ENCODE measurements around the gene PATJ. TPM values are rescaled to one million over a fixed set of nuclear protein-coding genes. Genes with fewer than 3 reads are reported as not detected.

The PATJ gene
- total RNA-seq, 1 experiment from 2014 or later = 57.9 TPM

DNA sequence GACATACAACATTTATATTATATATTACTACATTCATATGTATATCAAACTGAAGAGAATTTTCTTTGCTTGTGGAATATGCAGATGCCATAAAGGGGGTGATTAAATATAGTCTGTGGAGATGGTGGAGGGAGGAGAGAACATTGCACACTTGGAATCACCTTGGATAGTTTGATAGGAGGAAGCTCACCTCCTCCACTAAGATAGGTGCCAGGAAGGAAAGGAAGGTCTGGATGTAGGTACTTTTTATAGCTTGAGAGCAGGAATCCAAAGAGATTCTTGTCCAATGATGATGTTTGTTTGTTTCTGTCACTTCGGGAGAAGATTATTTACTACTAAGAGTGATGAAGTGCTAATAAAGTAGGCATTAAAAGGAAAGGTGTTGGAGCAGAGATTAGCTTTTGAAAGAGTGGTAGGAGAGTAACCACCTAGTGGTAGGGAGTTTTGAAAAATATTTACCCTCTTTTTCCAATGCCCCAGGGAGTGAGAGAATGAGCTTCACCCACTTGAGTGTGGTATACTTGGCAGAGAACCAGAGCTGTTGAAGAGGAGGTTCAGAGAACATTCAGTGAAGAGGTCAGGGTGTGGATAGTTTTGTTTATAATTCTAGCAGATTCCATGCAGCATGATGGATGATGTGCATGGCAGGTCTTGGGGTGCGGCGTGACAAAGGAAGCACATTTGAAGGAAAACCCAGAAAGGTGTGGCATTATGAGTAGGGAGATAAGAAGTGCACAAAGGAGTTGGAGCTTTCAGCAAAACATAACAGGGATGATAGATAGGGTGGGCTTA lies 145.0 kb downstream of the PATJ start:
- ATAC-seq = no peak
- Mint-ChIP-seq H3K4me3 (no peak overlapping the region), H3K36me3 (peaks cover 26% of the 10 kb centered on the region), H3K4me1 (peaks cover 10% of the 10 kb centered on the region), H3K9me3 (peaks cover 6% of the 10 kb centered on the region), H3K27me3 (ENCODE audit: low read depth) (no peaks in the 10 kb centered on the region), H3K27ac (no peak overlapping the region)
- ChIA-PET CTCF (interaction anchor here (0.5 to 0.8 kb wide), 3 partner anchors 13 to 151 kb away, joined by 3 read pairs; no protein-coding TSS in a partner anchor), POLR2A (no interaction called here)
- TF ChIP-seq, protein P1, sequence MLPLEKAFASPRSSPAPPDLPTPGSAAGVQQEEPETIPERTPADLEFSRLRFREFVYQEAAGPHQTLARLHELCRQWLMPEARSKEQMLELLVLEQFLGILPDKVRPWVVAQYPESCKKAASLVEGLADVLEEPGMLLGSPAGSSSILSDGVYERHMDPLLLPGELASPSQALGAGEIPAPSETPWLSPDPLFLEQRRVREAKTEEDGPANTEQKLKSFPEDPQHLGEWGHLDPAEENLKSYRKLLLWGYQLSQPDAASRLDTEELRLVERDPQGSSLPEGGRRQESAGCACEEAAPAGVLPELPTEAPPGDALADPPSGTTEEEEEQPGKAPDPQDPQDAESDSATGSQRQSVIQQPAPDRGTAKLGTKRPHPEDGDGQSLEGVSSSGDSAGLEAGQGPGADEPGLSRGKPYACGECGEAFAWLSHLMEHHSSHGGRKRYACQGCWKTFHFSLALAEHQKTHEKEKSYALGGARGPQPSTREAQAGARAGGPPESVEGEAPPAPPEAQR (CRISPR knock-in tag; IDR thresholded peaks at IDR 0.05) = no peak
- DNase-seq (ENCODE audit: low spot score) = no peak

DNA sequence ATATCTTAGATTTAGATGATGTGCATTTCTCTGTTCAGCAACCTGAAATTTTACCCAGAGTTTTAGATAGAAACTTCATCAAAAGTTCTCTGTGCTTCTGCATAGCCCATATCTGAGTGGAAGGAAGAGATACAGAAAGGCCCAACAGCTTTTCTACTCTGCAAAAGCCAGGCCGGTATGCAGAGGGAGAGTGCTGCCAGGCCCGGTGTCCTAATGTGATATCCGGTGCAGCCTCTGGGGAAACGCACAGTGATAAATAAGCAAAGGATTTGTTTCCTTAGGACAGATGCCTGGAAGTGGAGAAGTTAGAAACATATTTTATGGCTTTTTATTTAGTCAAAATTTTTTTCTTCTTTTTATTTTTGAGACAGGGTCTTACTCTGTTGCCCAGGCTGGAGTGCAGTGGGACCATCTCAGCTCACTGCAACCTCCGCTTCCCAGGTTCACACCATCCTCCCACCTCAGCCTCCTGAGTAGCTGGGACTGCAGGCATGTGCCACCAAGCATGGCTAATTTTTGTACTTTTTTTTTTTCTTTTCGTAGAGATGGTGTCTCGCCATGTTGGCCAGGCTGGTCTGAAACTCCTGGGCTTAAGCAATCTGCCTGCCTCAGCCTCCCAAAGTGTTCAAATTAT lies 145.8 kb downstream of the PATJ start:
- Mint-ChIP-seq H3K36me3 (peaks cover 26% of the 10 kb centered on the region), H3K9me3 (peaks cover 6% of the 10 kb centered on the region), H3K4me3 (no peak overlapping the region), H3K27me3 (ENCODE audit: low read depth) (no peaks in the 10 kb centered on the region), H3K4me1 (peaks cover 10% of the 10 kb centered on the region), H3K27ac (no peak overlapping the region)
- ATAC-seq (no peak), DNase-seq (ENCODE audit: low spot score) (no peak)
- ChIA-PET POLR2A (no interaction called here), CTCF (interaction anchor here (0.6 kb wide), 1 partner anchor 36 kb away, joined by 3 read pairs; no protein-coding TSS in a partner anchor)
- no peak for TF ChIP-seq CREM (CRISPR knock-in tag; IDR thresholded peaks at IDR 0.05)
- TF ChIP-seq, protein P2, sequence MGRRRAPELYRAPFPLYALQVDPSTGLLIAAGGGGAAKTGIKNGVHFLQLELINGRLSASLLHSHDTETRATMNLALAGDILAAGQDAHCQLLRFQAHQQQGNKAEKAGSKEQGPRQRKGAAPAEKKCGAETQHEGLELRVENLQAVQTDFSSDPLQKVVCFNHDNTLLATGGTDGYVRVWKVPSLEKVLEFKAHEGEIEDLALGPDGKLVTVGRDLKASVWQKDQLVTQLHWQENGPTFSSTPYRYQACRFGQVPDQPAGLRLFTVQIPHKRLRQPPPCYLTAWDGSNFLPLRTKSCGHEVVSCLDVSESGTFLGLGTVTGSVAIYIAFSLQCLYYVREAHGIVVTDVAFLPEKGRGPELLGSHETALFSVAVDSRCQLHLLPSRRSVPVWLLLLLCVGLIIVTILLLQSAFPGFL (CRISPR knock-in tag; IDR thresholded peaks at IDR 0.05; ENCODE audit: borderline replicate concordance) = no peak
- TF ChIP-seq ZNF263 (CRISPR knock-in tag; IDR thresholded peaks at IDR 0.05; ENCODE audit: low read depth) = no peak
- TF ChIP-seq EMX1 (CRISPR knock-in tag; IDR thresholded peaks at IDR 0.05) = no peak
- TF ChIP-seq, protein P3, sequence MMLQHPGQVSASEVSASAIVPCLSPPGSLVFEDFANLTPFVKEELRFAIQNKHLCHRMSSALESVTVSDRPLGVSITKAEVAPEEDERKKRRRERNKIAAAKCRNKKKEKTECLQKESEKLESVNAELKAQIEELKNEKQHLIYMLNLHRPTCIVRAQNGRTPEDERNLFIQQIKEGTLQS (CRISPR knock-in tag; conservative IDR thresholded peaks at IDR 0.05) = no peak
- no peak for TF ChIP-seq GTF2I (CRISPR knock-in tag; conservative IDR thresholded peaks at IDR 0.05)
- TF ChIP-seq, protein P4, sequence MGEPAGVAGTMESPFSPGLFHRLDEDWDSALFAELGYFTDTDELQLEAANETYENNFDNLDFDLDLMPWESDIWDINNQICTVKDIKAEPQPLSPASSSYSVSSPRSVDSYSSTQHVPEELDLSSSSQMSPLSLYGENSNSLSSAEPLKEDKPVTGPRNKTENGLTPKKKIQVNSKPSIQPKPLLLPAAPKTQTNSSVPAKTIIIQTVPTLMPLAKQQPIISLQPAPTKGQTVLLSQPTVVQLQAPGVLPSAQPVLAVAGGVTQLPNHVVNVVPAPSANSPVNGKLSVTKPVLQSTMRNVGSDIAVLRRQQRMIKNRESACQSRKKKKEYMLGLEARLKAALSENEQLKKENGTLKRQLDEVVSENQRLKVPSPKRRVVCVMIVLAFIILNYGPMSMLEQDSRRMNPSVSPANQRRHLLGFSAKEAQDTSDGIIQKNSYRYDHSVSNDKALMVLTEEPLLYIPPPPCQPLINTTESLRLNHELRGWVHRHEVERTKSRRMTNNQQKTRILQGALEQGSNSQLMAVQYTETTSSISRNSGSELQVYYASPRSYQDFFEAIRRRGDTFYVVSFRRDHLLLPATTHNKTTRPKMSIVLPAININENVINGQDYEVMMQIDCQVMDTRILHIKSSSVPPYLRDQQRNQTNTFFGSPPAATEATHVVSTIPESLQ (CRISPR knock-in tag; IDR thresholded peaks at IDR 0.05) = no peak
- TF ChIP-seq ZNF416 (CRISPR knock-in tag; IDR thresholded peaks at IDR 0.05) = no peak
- TF ChIP-seq, protein P5, sequence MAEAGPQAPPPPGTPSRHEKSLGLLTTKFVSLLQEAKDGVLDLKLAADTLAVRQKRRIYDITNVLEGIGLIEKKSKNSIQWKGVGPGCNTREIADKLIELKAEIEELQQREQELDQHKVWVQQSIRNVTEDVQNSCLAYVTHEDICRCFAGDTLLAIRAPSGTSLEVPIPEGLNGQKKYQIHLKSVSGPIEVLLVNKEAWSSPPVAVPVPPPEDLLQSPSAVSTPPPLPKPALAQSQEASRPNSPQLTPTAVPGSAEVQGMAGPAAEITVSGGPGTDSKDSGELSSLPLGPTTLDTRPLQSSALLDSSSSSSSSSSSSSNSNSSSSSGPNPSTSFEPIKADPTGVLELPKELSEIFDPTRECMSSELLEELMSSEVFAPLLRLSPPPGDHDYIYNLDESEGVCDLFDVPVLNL (CRISPR knock-in tag; IDR thresholded peaks at IDR 0.05; ENCODE audit: borderline replicate concordance, low read depth) = no peak
- TF ChIP-seq, protein P6, sequence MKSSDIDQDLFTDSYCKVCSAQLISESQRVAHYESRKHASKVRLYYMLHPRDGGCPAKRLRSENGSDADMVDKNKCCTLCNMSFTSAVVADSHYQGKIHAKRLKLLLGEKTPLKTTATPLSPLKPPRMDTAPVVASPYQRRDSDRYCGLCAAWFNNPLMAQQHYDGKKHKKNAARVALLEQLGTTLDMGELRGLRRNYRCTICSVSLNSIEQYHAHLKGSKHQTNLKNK (CRISPR knock-in tag; IDR thresholded peaks at IDR 0.05) = no peak
- TF ChIP-seq, protein P7, sequence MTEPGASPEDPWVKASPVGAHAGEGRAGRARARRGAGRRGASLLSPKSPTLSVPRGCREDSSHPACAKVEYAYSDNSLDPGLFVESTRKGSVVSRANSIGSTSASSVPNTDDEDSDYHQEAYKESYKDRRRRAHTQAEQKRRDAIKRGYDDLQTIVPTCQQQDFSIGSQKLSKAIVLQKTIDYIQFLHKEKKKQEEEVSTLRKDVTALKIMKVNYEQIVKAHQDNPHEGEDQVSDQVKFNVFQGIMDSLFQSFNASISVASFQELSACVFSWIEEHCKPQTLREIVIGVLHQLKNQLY (CRISPR knock-in tag; IDR thresholded peaks at IDR 0.05) = no peak
- TF ChIP-seq, protein P8, sequence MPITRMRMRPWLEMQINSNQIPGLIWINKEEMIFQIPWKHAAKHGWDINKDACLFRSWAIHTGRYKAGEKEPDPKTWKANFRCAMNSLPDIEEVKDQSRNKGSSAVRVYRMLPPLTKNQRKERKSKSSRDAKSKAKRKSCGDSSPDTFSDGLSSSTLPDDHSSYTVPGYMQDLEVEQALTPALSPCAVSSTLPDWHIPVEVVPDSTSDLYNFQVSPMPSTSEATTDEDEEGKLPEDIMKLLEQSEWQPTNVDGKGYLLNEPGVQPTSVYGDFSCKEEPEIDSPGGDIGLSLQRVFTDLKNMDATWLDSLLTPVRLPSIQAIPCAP (CRISPR knock-in tag; IDR thresholded peaks at IDR 0.05) = no peak
- TF ChIP-seq IRF2 (CRISPR knock-in tag; IDR thresholded peaks at IDR 0.05; ENCODE audit: borderline replicate concordance, low read depth) = no peak
- TF ChIP-seq, protein P9, sequence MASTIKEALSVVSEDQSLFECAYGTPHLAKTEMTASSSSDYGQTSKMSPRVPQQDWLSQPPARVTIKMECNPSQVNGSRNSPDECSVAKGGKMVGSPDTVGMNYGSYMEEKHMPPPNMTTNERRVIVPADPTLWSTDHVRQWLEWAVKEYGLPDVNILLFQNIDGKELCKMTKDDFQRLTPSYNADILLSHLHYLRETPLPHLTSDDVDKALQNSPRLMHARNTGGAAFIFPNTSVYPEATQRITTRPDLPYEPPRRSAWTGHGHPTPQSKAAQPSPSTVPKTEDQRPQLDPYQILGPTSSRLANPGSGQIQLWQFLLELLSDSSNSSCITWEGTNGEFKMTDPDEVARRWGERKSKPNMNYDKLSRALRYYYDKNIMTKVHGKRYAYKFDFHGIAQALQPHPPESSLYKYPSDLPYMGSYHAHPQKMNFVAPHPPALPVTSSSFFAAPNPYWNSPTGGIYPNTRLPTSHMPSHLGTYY (CRISPR knock-in tag; IDR thresholded peaks at IDR 0.05) = no peak
- no peak for TF ChIP-seq TEAD4 (CRISPR knock-in tag; IDR thresholded peaks at IDR 0.05)
- TF ChIP-seq TEAD1 (CRISPR knock-in tag; IDR thresholded peaks at IDR 0.05) = no peak
- TF ChIP-seq NFE2L1 (CRISPR knock-in tag; IDR thresholded peaks at IDR 0.05) = no peak
- no peak for TF ChIP-seq GRHL2 (CRISPR knock-in tag; IDR thresholded peaks at IDR 0.05; ENCODE audit: insufficient replicate concordance, severe bottlenecking)

Data from WTC11 (cell line).